NCI-H1105 treated with DMSO at 0.1 percent for 48 hours (cell line): Measurements from ENCODE around the gene THBS2.
A peak's percentile ranks its signal among the peaks of the same experiment; 100 is the strongest.
"Not testable (repeated sequence)": the region's sequence is repeated elsewhere in the genome, so short reads cannot be mapped to it uniquely, and the experiment has no call there.

Experiments used
- DNase-seq: peaks from one replicate; lab custom pipeline; 2025; lab: John Stamatoyannopoulos, UW

THBS2 gene

DNA sequence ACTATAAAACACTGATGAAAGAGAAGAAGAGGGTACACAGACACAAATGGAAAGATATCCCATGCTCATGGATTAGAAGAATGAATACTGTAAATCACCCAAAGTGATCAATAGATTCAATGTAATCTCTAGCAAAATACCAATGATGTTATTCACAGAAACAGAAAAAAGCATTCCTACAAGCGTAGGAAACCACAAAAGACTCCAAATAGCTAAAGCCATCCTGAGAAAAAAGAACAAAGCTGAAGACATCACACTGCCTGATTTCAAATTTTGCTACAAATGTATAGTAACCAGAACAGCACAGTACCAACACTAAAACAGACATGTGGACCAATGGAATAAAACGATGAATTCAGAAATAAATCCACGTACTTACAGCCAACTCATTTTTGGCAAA lies 43.0 kb downstream of the THBS2 start:
- DNase-seq, result no peak

DNA sequence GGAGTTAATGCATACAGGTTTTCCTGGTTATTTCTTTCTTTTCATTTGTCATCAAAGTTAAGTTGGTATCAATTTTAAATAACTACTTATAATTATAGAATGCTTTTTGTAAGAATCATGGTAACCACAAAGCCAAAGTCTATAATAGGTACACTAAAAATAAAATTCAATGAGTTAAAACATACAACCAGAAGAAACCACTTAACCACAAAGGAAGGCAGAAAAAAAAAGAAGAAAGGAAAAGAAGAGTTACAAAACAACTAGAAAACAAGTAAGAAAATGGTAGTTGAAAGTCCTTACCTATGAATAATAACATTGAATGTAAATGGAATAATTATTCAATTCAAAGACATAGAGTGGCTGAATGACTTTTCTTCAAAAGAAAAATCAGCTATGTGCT lies 45.6 kb downstream of the THBS2 start:
- DNase-seq, result no peak

DNA sequence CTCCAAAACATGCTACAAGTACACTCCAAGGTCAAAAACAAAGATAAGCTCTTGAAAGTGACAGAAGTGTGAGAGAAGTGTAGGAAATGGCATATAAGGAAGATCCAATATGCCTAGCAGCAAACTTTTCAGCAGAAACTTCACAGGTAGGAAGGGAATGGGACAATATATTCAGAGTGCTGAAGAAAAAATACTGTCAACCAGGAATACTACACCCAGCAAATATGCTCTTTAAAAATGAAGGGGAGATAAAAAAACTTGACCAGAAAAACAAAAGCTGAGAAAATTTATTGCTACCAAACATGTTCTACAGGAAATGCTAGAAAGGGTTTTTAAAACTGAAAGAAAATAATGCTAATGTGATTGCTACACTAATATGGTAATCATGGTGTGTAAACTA lies 46.2 kb downstream of the THBS2 start:
- no peak for DNase-seq

DNA sequence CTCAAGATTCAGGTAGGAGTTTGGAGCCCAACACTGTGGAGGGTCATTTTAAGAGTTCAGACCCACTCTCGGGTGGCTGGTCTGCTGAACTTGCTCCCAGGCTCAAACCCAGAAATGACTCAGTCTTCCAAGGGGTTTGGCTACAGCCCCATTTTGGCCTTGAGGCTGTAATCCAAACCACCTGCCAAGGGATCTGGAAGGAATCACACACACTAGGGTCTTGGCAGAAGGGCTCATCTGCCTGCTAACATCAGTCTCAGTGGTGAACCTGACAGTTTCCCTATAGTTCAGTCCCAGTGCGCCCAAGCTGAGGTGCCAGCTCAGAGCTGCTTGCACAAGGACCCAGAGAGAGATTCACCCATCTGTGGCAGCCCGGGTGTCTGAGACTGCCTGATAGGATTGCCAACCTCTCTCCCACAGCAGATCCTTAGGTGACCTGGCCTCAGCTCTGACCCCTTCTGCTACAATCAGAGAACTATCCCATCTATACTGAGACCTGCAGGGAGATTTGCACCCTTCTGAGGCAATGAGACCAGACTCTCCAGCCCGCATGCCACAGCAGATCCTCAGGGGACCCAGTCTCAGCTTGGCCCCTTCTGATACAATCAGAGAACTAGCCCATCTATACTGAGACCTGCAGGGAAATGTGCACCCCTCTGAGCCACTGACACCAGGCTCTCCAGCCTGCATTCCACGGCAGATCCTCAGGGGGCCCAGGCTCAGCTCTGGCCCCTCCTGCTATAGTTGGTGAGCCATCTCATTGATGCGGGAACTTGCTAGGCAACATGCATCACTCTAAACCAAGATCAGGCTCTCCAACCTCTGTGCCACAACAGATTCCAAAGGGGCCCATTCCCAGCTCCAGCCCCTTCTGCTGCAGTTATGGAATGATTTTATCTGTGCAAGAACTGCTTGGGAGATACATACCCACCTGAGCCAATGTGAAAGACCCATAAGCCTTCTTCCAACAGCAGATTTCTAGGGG lies 48.2 kb downstream of the THBS2 start:
- no peak for DNase-seq

DNA sequence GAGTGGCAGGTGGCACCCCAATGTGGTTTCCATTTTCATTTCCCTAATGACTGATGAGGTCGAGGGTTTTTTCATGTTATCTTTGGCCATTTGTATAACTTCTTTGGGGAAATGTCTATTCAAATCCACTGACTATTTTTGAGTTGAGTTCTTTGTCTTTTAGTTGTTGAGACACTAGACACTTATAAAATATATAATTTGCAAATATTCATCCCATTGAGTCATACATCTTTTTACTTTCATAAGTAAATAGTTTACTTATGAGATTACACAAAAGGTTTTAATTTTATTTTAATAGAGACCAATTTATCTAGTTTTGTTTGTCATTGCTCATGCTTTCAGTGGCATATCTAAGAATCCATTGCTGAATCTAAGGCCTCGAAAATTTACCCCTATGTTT lies 49.5 kb downstream of the THBS2 start:
- DNase-seq, result no peak

DNA sequence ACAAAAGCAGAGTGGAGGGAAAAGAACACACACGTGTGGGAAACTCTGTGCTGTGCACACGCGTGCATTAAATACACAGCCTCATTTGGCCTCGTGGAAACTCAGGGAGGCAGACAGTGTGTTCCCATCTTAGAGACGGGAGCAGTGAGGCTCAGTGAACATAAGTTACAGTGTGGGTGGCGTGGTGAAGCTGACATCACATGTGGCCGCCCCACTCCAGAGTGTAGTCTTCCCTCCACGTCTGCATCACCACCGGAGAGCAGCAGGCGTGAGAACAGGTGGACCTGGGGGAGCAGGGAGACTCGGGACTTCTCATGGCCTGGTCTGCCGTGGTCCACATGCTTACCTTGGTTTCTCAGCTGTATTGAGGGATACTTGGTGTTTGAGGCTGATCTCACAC lies 51.7 kb downstream of the THBS2 start:
- no peak for DNase-seq

DNA sequence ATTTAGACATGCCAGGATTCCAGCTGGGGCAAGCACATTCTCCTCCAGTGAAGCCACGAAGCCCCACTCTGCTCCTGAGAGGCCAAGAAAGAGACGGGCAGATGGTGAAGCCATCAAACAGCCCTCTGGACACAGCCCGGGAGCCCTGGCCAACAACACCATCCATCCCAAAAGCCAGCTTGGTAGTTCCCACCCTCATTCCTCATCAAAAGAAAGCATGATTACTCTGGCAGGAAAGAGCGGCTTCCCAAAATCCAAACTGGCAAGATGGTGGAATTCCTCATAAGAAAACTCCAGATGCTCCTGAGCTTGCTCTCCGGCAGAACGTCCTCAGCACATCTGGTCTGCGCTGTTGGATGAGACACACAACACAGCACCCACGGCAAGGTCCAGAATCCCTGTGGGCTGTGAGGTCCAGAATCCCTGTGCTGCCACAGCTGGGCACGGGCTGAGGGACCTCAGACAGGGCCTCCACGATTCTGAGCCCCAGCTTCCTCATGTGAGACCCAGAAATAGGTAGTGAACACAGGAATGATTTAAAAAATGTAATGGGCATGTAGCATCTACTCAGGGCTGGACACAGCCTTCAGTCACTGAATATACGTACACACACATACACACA lies 52.6 kb downstream of the THBS2 start:
- DNase-seq, result no peak

DNA sequence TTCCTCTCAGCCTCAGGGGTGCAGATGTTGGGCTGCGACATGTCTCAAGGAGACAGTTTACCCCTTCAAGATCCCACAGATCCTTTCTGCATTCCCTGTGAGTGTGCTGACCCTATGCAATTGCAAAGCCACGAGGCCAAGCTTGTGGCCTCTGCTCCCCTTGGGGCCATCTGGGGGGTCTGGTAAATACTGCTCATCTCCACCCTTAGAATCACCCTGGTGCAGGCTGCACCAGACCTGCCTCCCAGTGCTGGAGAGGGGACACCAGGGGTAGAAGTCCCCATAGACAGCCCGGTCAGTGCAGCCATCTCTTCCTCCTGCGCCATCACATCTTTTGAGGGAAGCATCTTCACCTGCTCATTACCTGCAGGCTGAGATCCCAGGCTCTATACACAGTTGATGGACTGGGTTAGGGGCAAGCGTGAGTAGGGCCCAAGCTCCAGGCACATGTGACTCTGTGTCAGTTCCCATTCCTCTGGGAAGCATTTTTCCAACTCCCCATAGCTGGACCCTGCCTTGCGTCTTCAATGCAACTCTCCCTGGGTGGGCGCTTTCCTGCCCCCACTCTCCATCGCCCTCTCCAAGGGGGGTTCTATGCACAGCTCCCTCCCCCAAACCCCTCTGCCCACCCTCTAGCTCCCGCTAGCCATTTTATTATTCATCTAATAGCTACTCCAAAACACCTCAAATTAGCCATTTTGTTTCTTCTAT lies 53.9 kb downstream of the THBS2 start:
- no peak for DNase-seq

DNA sequence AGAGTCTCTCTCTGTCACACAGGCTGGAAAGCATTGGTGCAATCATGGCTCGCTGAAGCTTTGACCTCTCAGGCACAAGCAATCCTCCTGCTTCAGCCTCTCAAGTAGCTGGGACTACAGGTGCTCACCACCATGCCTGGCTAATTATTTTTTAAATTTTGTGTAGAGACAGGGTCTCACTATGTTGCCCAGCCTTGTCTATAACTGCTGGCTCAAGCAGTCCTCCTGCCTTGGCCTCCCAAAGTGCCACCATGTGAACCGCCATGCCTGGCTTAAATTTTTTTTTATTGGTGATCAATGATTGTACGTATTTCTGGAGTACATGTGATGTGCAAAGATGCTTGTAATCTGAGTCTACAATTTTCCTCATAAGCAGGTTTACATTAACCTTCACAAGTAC lies 54.8 kb downstream of the THBS2 start:
- no peak for DNase-seq

DNA sequence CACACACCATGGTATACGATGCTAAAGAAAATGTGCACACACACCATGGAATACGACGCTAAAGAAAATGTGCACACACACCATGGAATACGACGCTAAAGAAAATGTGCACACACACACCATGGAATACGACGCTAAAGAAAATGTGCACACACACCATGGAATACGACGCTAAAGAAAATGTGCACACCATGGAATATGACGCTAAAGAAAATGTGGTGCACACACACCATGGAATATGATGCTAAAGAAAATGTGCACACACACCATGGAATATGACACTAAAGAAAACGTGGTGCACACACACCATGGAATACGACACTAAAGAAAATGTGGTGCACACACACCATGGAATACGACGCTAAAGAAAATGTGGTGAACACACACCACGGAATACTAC lies 55.7 kb downstream of the THBS2 start:
- DNase-seq, result not testable (repeated sequence)

DNA sequence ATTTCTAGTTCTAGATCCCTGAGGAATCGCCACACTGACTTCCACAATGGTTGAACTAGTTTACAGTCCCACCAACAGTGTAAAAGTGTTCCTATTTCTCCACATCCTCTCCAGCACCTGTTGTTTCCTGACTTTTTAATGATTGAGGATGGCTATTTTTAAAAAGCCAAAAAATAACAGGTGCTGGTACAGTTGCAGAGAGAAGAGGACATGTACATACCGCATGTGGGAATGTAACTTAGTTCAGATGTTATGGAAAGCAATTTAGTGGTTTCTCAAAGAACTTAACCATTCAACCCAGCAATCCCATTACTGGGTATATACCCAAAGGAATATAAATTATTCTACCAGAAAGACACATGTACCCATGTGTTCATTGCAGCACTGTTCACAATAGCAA lies 57.4 kb downstream of the THBS2 start:
- DNase-seq, result not testable (repeated sequence)

DNA sequence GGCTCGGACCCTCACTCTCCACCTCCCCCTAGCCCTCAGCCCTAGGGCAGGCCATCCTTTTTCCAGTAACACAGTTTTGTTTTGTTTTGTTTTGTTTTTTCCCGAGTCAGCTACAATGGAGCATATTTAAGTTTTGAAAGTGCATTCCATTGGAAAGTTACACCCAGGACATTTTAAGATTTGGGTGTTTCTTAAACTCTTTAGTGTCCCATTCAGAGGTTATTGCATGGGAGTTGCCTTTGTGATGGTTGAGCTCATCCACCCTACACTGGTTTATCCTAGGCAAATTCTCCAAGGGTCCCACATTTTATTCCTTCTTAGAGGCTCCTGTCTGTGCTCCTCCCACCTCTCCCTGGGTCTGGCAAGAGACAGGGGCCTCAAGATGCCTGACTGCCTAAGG lies 58.9 kb downstream of the THBS2 start:
- no peak for DNase-seq

DNA sequence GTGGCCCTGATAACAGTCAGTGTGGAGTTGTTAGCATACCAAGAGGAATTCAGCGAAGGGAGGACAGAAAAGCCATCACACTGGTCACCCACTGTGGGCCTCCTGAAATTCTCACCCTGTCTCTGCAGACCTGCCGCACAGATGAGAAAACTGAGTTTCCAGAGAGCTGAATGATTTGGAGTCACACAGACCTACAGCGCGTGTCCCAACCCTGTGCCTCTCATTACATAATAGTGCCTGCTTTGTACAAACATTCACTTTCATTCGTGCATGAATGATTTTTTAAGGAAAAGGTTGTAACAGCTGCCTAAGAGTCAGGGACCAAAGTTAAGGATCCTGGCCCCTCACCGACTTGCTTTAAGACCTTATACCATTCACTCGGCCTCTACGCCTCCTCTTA lies 62.7 kb downstream of the THBS2 start:
- DNase-seq, result no peak

DNA sequence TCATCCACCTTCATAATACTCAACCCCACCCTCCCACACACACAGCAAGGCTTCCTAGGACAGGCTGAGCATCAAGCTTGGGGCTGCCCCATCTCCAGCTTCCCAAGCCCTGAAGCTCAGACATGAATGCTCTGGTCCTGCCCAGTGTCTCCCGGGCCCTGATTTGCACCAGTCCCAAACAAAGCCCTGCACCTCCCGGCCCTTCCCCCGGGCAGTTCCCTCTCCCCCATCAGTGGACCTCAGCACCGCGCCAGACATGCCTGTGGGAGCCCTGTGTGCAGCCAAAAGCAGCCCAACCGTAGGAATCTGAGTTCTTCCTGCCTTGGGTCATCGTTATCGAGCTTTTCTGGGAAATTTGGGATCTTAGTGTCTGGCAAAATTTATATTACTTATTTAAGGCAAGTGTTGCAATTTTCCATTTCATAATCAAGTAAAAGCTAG lies 63.5 kb downstream of the THBS2 start:
- DNase-seq, result no peak

DNA sequence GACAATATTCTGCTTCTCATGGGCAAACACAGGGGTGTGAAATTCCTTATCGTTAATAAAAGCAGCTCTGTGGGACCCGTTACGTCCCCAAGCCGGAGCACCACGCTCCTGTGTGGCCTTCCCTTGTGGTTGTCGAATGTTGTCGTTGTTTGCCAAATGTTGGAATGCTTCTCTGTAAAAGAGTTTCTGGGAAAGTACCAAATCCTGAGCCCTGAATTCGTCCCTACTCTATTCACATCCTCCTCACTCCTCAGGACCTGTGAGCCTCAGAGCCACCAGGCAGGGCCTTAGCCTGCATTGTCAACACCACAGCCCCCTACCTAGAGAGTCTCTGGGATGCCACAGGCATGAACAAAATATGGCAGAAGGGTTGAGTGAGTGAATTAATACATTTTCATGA lies 64.0 kb downstream of the THBS2 start:
- no peak for DNase-seq

DNA sequence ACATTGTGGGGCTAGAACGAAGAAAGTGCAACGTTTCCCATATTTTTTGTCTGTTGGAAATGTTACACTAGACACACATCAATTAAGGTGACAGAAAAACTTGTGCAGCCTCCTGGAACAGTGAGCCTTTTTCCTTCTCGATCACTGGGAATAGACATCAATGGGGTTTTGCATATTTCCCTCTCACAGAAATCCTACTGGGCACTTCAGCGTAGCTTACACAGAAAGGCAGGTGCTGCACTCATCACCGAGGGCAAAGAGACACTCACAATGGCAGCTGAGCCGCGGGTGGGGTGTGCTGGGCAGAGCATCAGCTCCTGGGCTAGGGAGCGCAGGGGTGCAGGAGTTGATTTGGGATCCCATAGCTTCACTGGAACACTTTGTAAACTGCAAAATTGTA lies 64.5 kb downstream of the THBS2 start:
- DNase-seq, result peak; percentile 33

DNA sequence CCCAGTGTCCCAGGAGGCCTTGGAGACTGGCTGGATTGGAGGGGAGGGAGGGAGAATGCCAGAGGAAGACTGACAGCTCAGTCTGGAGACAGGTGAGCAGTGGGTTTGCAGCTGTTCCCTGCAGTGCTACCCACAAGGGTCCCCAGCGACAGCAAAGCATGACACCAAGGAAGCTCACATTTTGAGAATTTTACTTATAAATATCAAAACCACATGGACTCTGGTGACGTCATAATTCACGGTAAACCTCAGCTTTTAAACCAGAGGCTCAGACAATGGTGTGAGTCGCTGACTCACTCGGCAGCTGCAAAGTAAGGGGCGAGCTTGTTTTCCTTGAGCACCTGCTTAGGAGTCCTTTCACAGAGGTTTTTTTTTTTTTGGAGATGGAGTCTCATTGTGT lies 65.2 kb downstream of the THBS2 start:
- DNase-seq, result no peak

DNA sequence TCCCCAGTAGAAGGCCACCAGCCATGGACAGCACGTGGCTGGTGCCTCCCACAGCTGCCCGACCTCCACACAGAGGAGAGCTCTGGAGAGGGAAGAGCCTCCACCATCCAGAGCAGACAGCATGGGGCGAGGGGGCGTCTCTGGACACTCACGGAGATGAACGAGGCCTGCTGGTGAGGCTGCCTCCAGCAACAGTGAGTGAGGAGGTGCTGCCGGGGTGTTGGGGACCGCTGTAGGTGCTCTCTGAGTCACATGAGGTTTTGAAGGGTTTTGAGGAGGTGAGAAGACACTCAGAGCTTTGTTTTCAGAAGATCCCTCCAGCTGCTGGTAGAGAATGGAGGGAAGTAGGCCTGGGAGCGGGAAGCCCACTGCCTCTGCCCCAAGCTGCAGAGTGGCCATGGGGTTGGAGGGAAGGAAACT lies 65.6 kb downstream of the THBS2 start:
- no peak for DNase-seq

DNA sequence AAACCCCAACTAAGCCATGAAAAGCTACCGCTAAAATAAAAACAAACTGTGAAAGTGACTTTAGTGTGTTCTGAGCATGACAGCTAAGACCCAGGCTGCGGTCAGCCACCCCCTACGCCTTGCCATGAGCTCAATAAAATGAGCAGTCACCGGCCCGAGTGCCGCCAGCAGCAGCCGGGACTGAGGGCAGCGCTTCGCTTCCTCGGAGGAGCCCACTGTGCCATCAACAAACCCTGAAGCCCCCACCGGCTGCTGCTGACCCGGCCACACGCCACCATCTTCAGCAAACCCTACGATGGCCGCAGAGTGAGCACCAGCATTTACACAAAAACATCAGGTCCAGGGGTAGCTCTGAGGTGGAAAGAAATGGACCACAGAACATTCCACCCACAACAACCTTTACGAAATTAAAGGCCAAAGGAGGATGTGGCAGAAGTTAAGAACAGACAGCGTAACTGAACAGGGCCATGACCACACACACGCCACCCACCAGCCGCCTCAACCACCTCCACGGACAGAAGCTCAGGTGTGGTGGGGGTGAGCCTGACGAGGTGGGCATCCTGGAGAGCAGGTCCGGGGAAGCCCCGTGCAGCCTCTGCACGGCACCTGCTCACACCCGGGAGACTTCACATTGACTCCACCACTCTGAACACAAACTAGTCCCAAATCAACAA lies 67.0 kb downstream of the THBS2 start:
- DNase-seq, result no peak

DNA sequence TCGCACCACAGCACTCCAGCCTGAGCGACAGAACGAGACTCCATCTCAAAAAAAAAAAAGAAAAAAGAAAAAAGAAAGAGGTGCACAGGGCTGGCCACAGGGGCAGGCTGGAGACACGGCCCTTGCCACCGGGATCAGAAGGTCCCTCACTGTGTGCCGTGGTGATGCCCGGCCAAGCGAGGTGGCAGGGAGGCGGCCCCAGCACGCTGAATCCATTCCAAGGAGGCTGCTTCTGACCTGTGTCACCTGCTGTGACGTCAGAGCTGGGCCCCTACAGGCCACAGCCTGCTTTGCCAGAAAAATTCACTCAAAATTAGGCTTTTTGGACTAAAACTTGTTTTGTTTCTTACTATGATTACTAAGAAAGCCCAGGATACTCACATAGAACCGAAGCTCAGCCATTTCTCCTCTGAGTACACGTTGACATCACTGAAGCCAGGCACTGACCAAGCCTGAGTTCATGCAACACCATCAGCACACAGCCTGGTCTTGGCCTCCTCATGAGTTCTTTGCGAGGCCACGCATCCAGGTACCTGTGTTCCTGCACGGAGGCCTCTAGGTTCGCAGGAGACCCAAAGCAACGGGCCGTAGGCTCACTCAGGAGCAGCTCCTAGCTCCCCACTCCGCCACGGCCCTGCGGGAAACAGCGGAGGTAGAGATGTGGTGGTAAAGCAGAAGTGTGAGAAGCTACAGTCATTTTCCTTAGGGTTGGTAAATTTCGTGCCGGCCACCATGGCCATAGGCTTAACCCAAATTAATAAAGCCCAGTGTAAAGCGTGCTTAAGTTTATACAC lies 67.8 kb downstream of the THBS2 start:
- DNase-seq, result no peak

DNA sequence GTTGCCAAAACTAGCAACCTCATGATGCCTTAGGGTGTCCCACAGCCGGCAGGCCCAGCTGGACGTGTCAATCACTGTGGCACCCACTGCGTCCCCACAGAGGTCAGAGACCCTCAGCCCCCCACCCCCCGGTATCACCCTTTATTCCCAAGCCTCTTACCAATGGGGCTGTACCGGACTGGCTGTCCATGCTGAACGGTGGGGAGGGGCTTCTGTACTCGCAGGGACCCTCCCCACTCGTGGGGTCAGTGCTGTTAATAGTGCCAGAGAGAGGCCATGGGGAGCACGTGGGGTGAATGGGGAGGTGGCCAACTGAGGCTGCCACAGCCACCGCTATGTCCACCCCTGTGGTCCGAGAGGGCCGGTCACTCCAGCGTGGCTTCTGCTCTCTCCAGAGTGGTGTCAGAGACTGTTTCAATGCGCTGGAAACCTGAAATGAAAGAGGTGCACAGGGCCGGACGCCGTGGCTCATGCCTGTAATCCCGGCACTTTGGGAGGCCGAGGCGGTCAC lies 68.6 kb downstream of the THBS2 start:
- DNase-seq, result no peak
